HepG2 (cell line): ENCODE data around the gene AMD1. TPM values are rescaled to one million over a fixed set of nuclear protein-coding genes. Genes with fewer than 3 reads are reported as not detected.

Experiments
- AHR ChIP-seq: IDR thresholded peaks from 2 replicates; pipeline ENCODE4 v1.6.1; 2018; ENCODE audit warnings: missing genetic modification reagents, missing compliant biosample characterization
- BHLHE40 ChIP-seq: IDR thresholded peaks from 2 replicates; pipeline ENCODE4 v1.6.1; 2011; ENCODE audit warnings: low read length, improper control_type of control experiment
- EHMT2 ChIP-seq: fragments of 200-600 bp; sonication (generic); IDR thresholded peaks from 2 replicates; pipeline ENCODE4 v1.7.0; 2017; ENCODE audit warnings: antibody characterized with exemption, low read depth, low read length, borderline replicate concordance
- GATAD1 ChIP-seq: IDR thresholded peaks from 2 replicates; pipeline ENCODE4 v1.6.1; 2016; ENCODE audit warnings: missing genetic modification reagents, missing compliant biosample characterization
- KDM2A ChIP-seq: sonication (generic); formaldehyde crosslinking; IDR thresholded peaks from 2 replicates; pipeline ENCODE4 v1.4.0; 2020; ENCODE audit warnings: low read depth, missing genetic modification reagents, borderline replicate concordance
- MAZ ChIP-seq, 2 experiments: sonication (generic) in 1 of 2; formaldehyde crosslinking in 1 of 2; IDR thresholded peaks; 2 replicates each; pipeline versions ENCODE4 v1.5.0 to v1.6.1; 2012 to 2020; ENCODE audit warnings: low read depth in 2 of 2, mild to moderate bottlenecking in 2 of 2, borderline replicate concordance in 1 of 2, improper control_type of control experiment in 1 of 2, low read length in 1 of 2, missing genetic modification reagents in 1 of 2, moderate library complexity in 1 of 2
- MIXL1 ChIP-seq: IDR thresholded peaks from 2 replicates; pipeline ENCODE4 v1.6.1; 2016
- NCOA2 ChIP-seq: sonication (generic); formaldehyde crosslinking; IDR thresholded peaks from 2 replicates; pipeline ENCODE4 v1.8.0; 2022; ENCODE audit warnings: inconsistent platforms
- NFE2L2 ChIP-seq: fragments of 150-350 bp; IDR thresholded peaks from 2 replicates; pipeline ENCODE4 v1.6.1; 2014; ENCODE audit warnings: low read length
- NRL ChIP-seq: sonication (generic); formaldehyde crosslinking; IDR thresholded peaks from 2 replicates; pipeline ENCODE4 v1.5.0; 2020; ENCODE audit warnings: missing genetic modification reagents, mild to moderate bottlenecking, moderate library complexity, borderline replicate concordance
- POLR2AphosphoS2 ChIP-seq: IDR thresholded peaks from 2 replicates; pipeline ENCODE4 v1.6.1; 2011; ENCODE audit warnings: low read depth, low read length, improper control_type of control experiment
- SALL1 ChIP-seq: sonication (generic); formaldehyde crosslinking; IDR thresholded peaks from 2 replicates; pipeline ENCODE4 v1.8.0; 2022; ENCODE audit warnings: mild to moderate bottlenecking, missing genetic modification reagents
- SPEN ChIP-seq: sonication (generic); formaldehyde crosslinking; IDR thresholded peaks from 2 replicates; pipeline ENCODE4 v1.5.1; 2020; ENCODE audit warnings: low read depth, mild to moderate bottlenecking, missing genetic modification reagents
- SRF ChIP-seq: IDR thresholded peaks from 2 replicates; pipeline ENCODE4 v1.6.1; 2011; ENCODE audit warnings: mild to moderate bottlenecking, low read depth, low read length, moderate library complexity
- YEATS2 ChIP-seq: sonication (generic); formaldehyde crosslinking; IDR thresholded peaks from 2 replicates; pipeline ENCODE4 v1.4.0; 2020; ENCODE audit warnings: missing genetic modification reagents, borderline replicate concordance
- ZFX ChIP-seq: sonication (generic); formaldehyde crosslinking; IDR thresholded peaks from 2 replicates; pipeline ENCODE4 v1.4.0; 2020; ENCODE audit warnings: mild to moderate bottlenecking, low read depth, missing genetic modification reagents, moderate library complexity
- ZNF138 ChIP-seq: sonication (generic); formaldehyde crosslinking; IDR thresholded peaks from 2 replicates; pipeline ENCODE4 v1.5.0; 2020; ENCODE audit warnings: mild to moderate bottlenecking, low read depth, missing genetic modification reagents
- ZNF20 ChIP-seq: sonication (generic); formaldehyde crosslinking; IDR thresholded peaks from 2 replicates; pipeline ENCODE4 v1.4.0; 2020; ENCODE audit warnings: mild to moderate bottlenecking, moderate library complexity, missing genetic modification reagents
- ZNF232 ChIP-seq: sonication (generic); formaldehyde crosslinking; IDR thresholded peaks from 2 replicates; pipeline ENCODE4 v1.4.0; 2020; ENCODE audit warnings: missing genetic modification reagents, borderline replicate concordance
- ZNF317 ChIP-seq: sonication (generic); formaldehyde crosslinking; IDR thresholded peaks from 2 replicates; pipeline ENCODE4 v1.5.0; 2020; ENCODE audit warnings: mild to moderate bottlenecking, missing genetic modification reagents
- ZNF431 ChIP-seq: sonication (generic); formaldehyde crosslinking; IDR thresholded peaks from 2 replicates; pipeline ENCODE4 v1.9.0; 2022; ENCODE audit warnings: missing genetic modification reagents, low read depth, mild to moderate bottlenecking, borderline replicate concordance
- ZNF800 ChIP-seq: sonication (generic); formaldehyde crosslinking; IDR thresholded peaks from 2 replicates; pipeline ENCODE4 v1.4.0; 2020; ENCODE audit warnings: missing genetic modification reagents
- ZSCAN21 ChIP-seq: sonication (generic); formaldehyde crosslinking; IDR thresholded peaks from 2 replicates; pipeline ENCODE4 v1.8.0; 2022; ENCODE audit warnings: mild to moderate bottlenecking, missing genetic modification reagents, moderate library complexity, borderline replicate concordance
- polyA plus RNA-seq, 8 experiments: library from polyadenylated mRNA; depleted of rRNA in 3 of 8; stranded (reverse) in 7 of 8; unstranded in 1 of 8; fragments of >200 nt; fragmentation: Illumina TruSeq in 4 of 8; extraction: Trizol in 4 of 8; gene quantifications; 2 replicates each; pipeline versions ENCODE4 v1.2.1 to v1.2.3, GENCODE V29; 2011 to 2016; ENCODE audit warnings: low read depth in 4 of 8, missing spikeins in 1 of 8, mixed read lengths in 1 of 8; ENCODE audit not compliant: insufficient read depth in 1 of 8
- total RNA-seq, 5 experiments: library from RNA; depleted of rRNA; stranded (reverse); fragments of >200 nt; fragmentation: Illumina TruSeq; extraction: Trizol; gene quantifications; 2 replicates each; pipeline ENCODE4 v1.2.3, GENCODE V29; 2016; ENCODE audit warnings: low read depth in 1 of 5

AMD1 gene
- total and polyA plus RNA-seq, 2 of the 13 experiments (the other 11 are each of a cell fraction or from before 2014, with no cell fraction given) = 108 to 123 TPM

GRCh38 chr6:110876170-110876773 lies 1.7 kb downstream of the AMD1 start (continued):
- TF ChIP-seq ZNF317 = 0 out of 2 replicates have a peak, but pooled peaks have one; percentile 1
- TF ChIP-seq YEATS2 (CRISPR knock-in tag) = peak; percentile 52; the same call in 1 of the 2 replicates
- TF ChIP-seq MAZ (IDR thresholded peaks at IDR 0.05; ENCODE audit: borderline replicate concordance, low read depth, low read length) = no peak
- peak; percentile 9; the same call in 1 of the 2 replicates for TF ChIP-seq MAZ (CRISPR knock-in tag; IDR thresholded peaks at IDR 0.05; ENCODE audit: low read depth)
- peak; percentile 56 for TF ChIP-seq SPEN
- no peak for TF ChIP-seq AHR (CRISPR knock-in tag)
- TF ChIP-seq POLR2AphosphoS2 = 0 out of 2 replicates have a peak, but pooled peaks have one; percentile 65
- TF ChIP-seq ZFX (CRISPR knock-in tag) = peak; percentile 83
- peak; percentile 65 for TF ChIP-seq SALL1 (CRISPR knock-in tag)
- no peak for TF ChIP-seq EHMT2
- no peak for TF ChIP-seq NFE2L2
- TF ChIP-seq ZNF800 (CRISPR knock-in tag) = 0 out of 2 replicates have a peak, but pooled peaks have one; percentile 9
- peak; percentile 59; the same call in 1 of the 2 replicates for TF ChIP-seq ZNF20 (CRISPR knock-in tag)
- TF ChIP-seq ZNF138 = no peak
- no peak for TF ChIP-seq SRF
- TF ChIP-seq KDM2A (CRISPR knock-in tag) = peak; percentile 62; the same call in 1 of the 2 replicates
- no peak; the same call in 1 of the 2 replicates for TF ChIP-seq MIXL1 (CRISPR knock-in tag)
- peak; percentile 79 for TF ChIP-seq BHLHE40
- 0 out of 2 replicates have a peak, but pooled peaks have one; percentile 19 for TF ChIP-seq ZNF232 (CRISPR knock-in tag)
- no peak for TF ChIP-seq GATAD1 (CRISPR knock-in tag)
- TF ChIP-seq ZNF431 (CRISPR knock-in tag) = 0 out of 2 replicates have a peak, but pooled peaks have one; percentile 45
- peak; percentile 79; the same call in 1 of the 2 replicates for TF ChIP-seq NRL (CRISPR knock-in tag)
- TF ChIP-seq ZSCAN21 (CRISPR knock-in tag) = 0 out of 2 replicates have a peak, but pooled peaks have one; percentile 1
- 0 out of 2 replicates have a peak, but pooled peaks have one; percentile 9 for TF ChIP-seq NCOA2 (CRISPR knock-in tag)
